LNCAP (cell line): ENCODE measurements around the gene CYB5R3.

Experiments used
- CTCF ChIP-seq: fragments of 450-650 bp; IDR thresholded peaks from 2 replicates; pipeline ENCODE4 v1.5.1; 2017; ENCODE audit warnings: mild to moderate bottlenecking

Gene CYB5R3

GRCh38 chr22:42613872-42614301 lies 35.3 kb downstream of the CYB5R3 start:
- no peak for TF ChIP-seq CTCF

DNA sequence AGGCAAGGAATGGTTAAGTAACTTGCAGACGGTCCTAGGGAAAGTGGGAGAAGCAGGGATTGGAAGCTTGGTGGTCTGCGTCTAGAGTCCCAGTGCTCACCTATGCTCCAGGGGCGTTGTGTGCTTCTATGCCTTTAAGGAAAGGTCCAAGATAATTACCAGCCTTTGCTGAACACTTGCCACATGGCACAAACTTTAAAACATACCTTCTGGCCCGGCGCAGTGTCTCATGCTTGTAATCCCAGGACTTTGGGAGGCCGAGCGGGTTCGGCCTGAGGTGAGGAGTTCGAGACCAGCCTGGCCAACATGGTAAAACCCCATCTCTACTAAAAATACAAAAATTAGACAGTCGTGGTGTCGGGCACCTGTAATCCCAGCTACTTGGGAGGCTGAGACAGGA lies 36.9 kb downstream of the CYB5R3 start:
- TF ChIP-seq CTCF, result no peak

- no peak for TF ChIP-seq CTCF
These were observed 38.1 kb downstream of the CYB5R3 start for GRCh38 chr22:42611051-42611450.

DNA sequence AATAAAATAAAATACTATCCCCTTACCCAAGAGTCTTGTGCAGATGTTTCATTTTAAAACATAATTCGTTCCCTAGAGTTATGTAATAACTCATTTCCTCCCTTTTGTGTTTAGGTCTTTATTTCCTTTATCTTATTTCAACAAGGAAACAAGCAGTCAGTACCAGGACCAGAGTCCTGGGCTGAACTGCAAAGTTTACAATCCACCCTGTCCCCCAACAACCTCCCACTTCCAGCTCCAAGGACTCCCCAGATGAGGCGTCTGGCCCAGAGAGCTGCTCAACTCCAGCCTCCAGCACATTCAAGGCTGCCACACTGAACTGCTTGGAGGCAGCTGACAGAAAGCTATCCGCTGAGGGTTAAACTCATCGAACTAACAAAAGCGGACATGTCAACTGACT lies 39.0 kb downstream of the CYB5R3 start:
- TF ChIP-seq CTCF, result no peak

GRCh38 chr22:42608823-42609361 lies 40.3 kb downstream of the CYB5R3 start:
- TF ChIP-seq CTCF, result no peak

DNA sequence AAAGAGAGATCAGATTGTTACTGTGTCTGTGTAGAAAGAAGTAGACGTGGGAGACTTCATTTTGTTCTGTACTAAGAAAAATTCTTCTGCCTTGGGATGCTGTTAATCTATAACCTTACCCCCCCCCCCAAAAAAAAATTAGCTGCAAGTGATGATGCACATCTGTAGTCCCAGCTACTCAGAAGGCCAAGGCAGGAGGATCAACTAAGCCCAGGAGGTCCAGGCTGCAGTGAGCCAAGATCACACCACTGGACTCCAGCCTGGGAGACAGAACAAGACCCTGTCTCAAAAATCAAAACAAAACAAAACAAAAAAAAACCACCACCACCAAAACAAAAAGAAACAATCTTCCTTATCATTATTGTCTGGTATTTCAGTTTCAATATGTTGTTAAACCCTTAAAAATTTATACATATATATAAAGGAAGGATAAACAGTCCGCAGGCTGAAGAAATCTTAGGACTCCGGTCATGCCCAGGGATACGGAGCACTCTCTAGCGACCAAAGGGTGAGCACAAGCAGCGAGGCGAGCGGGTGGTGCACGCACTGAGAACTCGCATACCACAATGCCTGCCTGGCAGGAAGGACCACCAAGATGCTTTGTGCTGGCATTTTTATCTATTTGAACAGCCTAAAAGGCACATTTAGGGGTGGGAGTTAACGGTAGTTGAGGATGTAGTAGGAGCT lies 40.9 kb downstream of the CYB5R3 start:
- TF ChIP-seq CTCF, result no peak

- TF ChIP-seq CTCF, result no peak
These were observed 44.8 kb downstream of the CYB5R3 start for GRCh38 chr22:42604403-42604802.
